Endometrial microvascular endothelial cells (primary cell): ENCODE measurements around the gene RNF220. TPM values are rescaled to one million over a fixed set of nuclear protein-coding genes. Genes with fewer than 3 reads are reported as not detected.

ENCODE experiments used
- in situ Hi-C: cut with HindIII; loops from 2 replicates; pipeline ENCODE4 v1.10.0; 2017; ENCODE audit warnings: low sequenced_read_pairs, low pct_unique_long_range_greater_than_20kb; ENCODE audit errors: inconsistent ontology term
- total RNA-seq: library from RNA; depleted of rRNA; stranded (reverse); fragments of >200 nt; gene quantifications from one replicate; pipeline ENCODE4 v1.2.3, GENCODE V29; 2015; ENCODE audit errors: inconsistent ontology term

RNF220 gene
- total RNA-seq, 1 donor from 2014 or later: 112 TPM

GRCh38 chr1:44611866-44612265 lies 206.8 kb downstream of the RNF220 start:
- in situ Hi-C loops: no loop called here

GRCh38 chr1:44613941-44614340 lies 208.9 kb downstream of the RNF220 start:
- in situ Hi-C loops: no loop called here

GRCh38 chr1:44616284-44616990 lies 211.4 kb downstream of the RNF220 start:
- in situ Hi-C loops: no loop called here

- in situ Hi-C loops: no loop called here
These were observed 212.1 kb downstream of the RNF220 start for GRCh38 chr1:44616991-44617702.

- in situ Hi-C loops: no loop called here
These were observed 212.6 kb downstream of the RNF220 start for GRCh38 chr1:44617703-44618029.

- in situ Hi-C loops: no loop called here
These were observed 214.3 kb downstream of the RNF220 start for GRCh38 chr1:44619261-44619900.

GRCh38 chr1:44620072-44620471 lies 215.0 kb downstream of the RNF220 start:
- in situ Hi-C loops: no loop called here

GRCh38 chr1:44621841-44622286 lies 216.8 kb downstream of the RNF220 start:
- in situ Hi-C loops: no loop called here

- in situ Hi-C loops: no loop called here
These were observed 219.3 kb downstream of the RNF220 start for GRCh38 chr1:44624268-44624901.

- in situ Hi-C loops: no loop called here
These were observed 220.3 kb downstream of the RNF220 start for GRCh38 chr1:44625348-44625747.

GRCh38 chr1:44628962-44629756 lies 224.1 kb downstream of the RNF220 start:
- in situ Hi-C loops: no loop called here

- in situ Hi-C loops: no loop called here
These were observed 225.1 kb downstream of the RNF220 start for GRCh38 chr1:44630116-44630515.

GRCh38 chr1:44631333-44631646 lies 226.2 kb downstream of the RNF220 start:
- in situ Hi-C loops: no loop called here

- in situ Hi-C loops: no loop called here
These were observed 226.8 kb downstream of the RNF220 start for GRCh38 chr1:44631647-44632539.

- in situ Hi-C loops: no loop called here
These were observed 227.5 kb downstream of the RNF220 start for GRCh38 chr1:44632598-44632997.

GRCh38 chr1:44634606-44635189 lies 229.6 kb downstream of the RNF220 start:
- in situ Hi-C loops: no loop called here

GRCh38 chr1:44635439-44635838 lies 230.4 kb downstream of the RNF220 start:
- in situ Hi-C loops: no loop called here
